Parathyroid adenoma (tissue), 2 donors: ENCODE results near the gene TDRKH.

ENCODE experiments used
- H2AFZ ChIP-seq: fragments of 300-600 bp; sonication (generic); one replicate; pipeline ENCODE4 v1.7.0; 2017; ENCODE audit warnings: antibody characterized with exemption, mild to moderate bottlenecking
- H3K27ac ChIP-seq: fragments of 300-600 bp; sonication (generic); one replicate; pipeline ENCODE4 v1.7.0; 2017
- H3K27me3 ChIP-seq: fragments of 300-600 bp; sonication (generic); one replicate; pipeline ENCODE4 v1.7.0; 2017; ENCODE audit warnings: low read length; ENCODE audit not compliant: control insufficient read depth, insufficient read depth
- H3K36me3 ChIP-seq: fragments of 300-600 bp; sonication (generic); one replicate; pipeline ENCODE4 v1.7.0; 2017; ENCODE audit warnings: low read length; ENCODE audit not compliant: control insufficient read depth, insufficient read depth
- H3K4me1 ChIP-seq: fragments of 300-600 bp; sonication (generic); one replicate; pipeline ENCODE4 v1.7.0; 2017; ENCODE audit warnings: control low read depth
- H3K4me2 ChIP-seq: fragments of 300-600 bp; sonication (generic); one replicate; pipeline ENCODE4 v1.7.0; 2017; ENCODE audit warnings: low read length
- H3K4me3 ChIP-seq: fragments of 300-600 bp; sonication (generic); one replicate; pipeline ENCODE4 v1.7.0; 2017; ENCODE audit warnings: low read depth, low read length
- H3K79me2 ChIP-seq: fragments of 300-600 bp; sonication (generic); one replicate; pipeline ENCODE4 v1.7.0; 2017; ENCODE audit warnings: control low read depth
- H3K9ac ChIP-seq: fragments of 300-600 bp; sonication (generic); one replicate; pipeline ENCODE4 v1.7.0; 2017; ENCODE audit warnings: mild to moderate bottlenecking
- H3K9me3 ChIP-seq: fragments of 300-600 bp; sonication (generic); one replicate; pipeline ENCODE4 v1.7.0; 2017; ENCODE audit warnings: low read length; ENCODE audit not compliant: control insufficient read depth
- CTCF ChIP-seq: fragments of 300-600 bp; sonication (generic); IDR thresholded peaks from one replicate; pipeline ENCODE4 v1.7.0; 2017; ENCODE audit warnings: antibody characterized with exemption, mild to moderate bottlenecking
- donor health status: primary hyperparathyroidism.

TDRKH gene

GRCh38 chr1:151779852-151780251, 10.4 kb downstream of the TDRKH start:
- Histone ChIP-seq H3K4me3 (no peak overlapping the region), H3K9me3 (no peaks in the 10 kb centered on the region), H3K27me3 (no peaks in the 10 kb centered on the region), H3K9ac (no peak overlapping the region), H3K4me2 (no peak overlapping the region), H3K4me1 (peaks cover 35% of the 10 kb centered on the region), H2AFZ (no peak overlapping the region), H3K27ac (peak overlapping the region; percentile 60), H3K79me2 (no peaks in the 10 kb centered on the region), H3K36me3 (no peaks in the 10 kb centered on the region)
- no peak for TF ChIP-seq CTCF

GRCh38 chr1:151777317-151777716, 13.0 kb downstream of the TDRKH start:
- Histone ChIP-seq H3K27me3 (no peaks in the 10 kb centered on the region), H3K9me3 (no peaks in the 10 kb centered on the region), H3K4me2 (no peak overlapping the region), H3K36me3 (no peaks in the 10 kb centered on the region), H3K79me2 (no peaks in the 10 kb centered on the region), H3K9ac (no peak overlapping the region), H3K27ac (peak overlapping the region; percentile 95), H3K4me1 (peaks cover 34% of the 10 kb centered on the region), H3K4me3 (no peak overlapping the region), H2AFZ (no peak overlapping the region)
- TF ChIP-seq CTCF, result no peak

GRCh38 chr1:151776665-151777062, 13.6 kb downstream of the TDRKH start:
- peak overlapping the region; percentile 95 for H3K27ac ChIP-seq
- H3K4me3 ChIP-seq, result no peak overlapping the region
- H3K4me2 ChIP-seq, result peak overlapping the region; percentile 62
- TF ChIP-seq CTCF, result no peak
- H3K27me3 ChIP-seq, result no peaks in the 10 kb centered on the region
- H2AFZ ChIP-seq, result no peak overlapping the region
- H3K36me3 ChIP-seq, result no peaks in the 10 kb centered on the region
- H3K9ac ChIP-seq, result no peak overlapping the region
- H3K4me1 ChIP-seq, result peaks cover 28% of the 10 kb centered on the region
- H3K79me2 ChIP-seq, result no peaks in the 10 kb centered on the region
- H3K9me3 ChIP-seq, result no peaks in the 10 kb centered on the region

GRCh38 chr1:151775894-151776664, 14.2 kb downstream of the TDRKH start:
- TF ChIP-seq CTCF, result no peak
- Histone ChIP-seq H3K27ac (peak overlapping the region; percentile 95), H3K27me3 (no peaks in the 10 kb centered on the region)

More at GRCh38 chr1:151775894-151776664, 14.2 kb downstream of the TDRKH start:
- H3K4me2 ChIP-seq, result peak overlapping the region; percentile 62
- no peak overlapping the region for H3K4me3 ChIP-seq
- H3K36me3 ChIP-seq, result no peaks in the 10 kb centered on the region
- H2AFZ ChIP-seq, result no peak overlapping the region
- no peaks in the 10 kb centered on the region for H3K79me2 ChIP-seq
- H3K9ac ChIP-seq, result no peak overlapping the region
- H3K9me3 ChIP-seq, result no peaks in the 10 kb centered on the region
- peaks cover 31% of the 10 kb centered on the region for H3K4me1 ChIP-seq
